ENCODE measurements around the gene TIGD3. TPM values are rescaled to one million over a fixed set of nuclear protein-coding genes. Genes with fewer than 3 reads are reported as not detected.

The TIGD3 gene
- total and polyA plus RNA-seq, 2 donors (not counting 1 experiment from before 2014, with no cell fraction given) = 0.17 TPM; not detected in 1

GRCh38 chr11:65384301-65384889 lies 29.8 kb downstream of the TIGD3 start:
- Histone ChIP-seq H3K27ac (ENCODE audit: insufficient read depth, low read length) (peak overlapping the region; percentile 48), H3K4me1 (ENCODE audit: control insufficient read depth, extremely low read depth, insufficient read depth, low read length) (peaks cover 39% of the 10 kb centered on the region), H3K4me2 (ENCODE audit: extremely low read depth, insufficient read depth, low read length) (no peak overlapping the region), H4K20me1 (ENCODE audit: control insufficient read depth, extremely low read depth, insufficient read depth, low read length) (no peaks in the 10 kb centered on the region), H3K9ac (ENCODE audit: insufficient read depth, low read length) (no peak overlapping the region), H3K27me3 (ENCODE audit: control insufficient read depth, insufficient read depth, low read length) (no peaks in the 10 kb centered on the region), H3K4me3 (replicated peaks in 1 of 4; ENCODE audit: control extremely low read depth in 1 of 4, insufficient read depth in 1 of 4, low read depth in 3 of 4, low read length in 4 of 4) (no peak overlapping the region), H3K36me3 (ENCODE audit: control insufficient read depth, insufficient read depth, low read length) (no peaks in the 10 kb centered on the region), H3K9me3 (ENCODE audit: control insufficient read depth, insufficient read depth, low read depth, low read length) (no peaks in the 10 kb centered on the region), H3K79me2 (ENCODE audit: control insufficient read depth, insufficient read depth, low read length) (peaks cover 23% of the 10 kb centered on the region), H2AFZ (ENCODE audit: low read length) (no peak overlapping the region)
- DNase-seq (ENCODE audit: low read depth in 2 of 2) = peak; percentile 30 to 73
- TF ChIP-seq, protein P1, sequence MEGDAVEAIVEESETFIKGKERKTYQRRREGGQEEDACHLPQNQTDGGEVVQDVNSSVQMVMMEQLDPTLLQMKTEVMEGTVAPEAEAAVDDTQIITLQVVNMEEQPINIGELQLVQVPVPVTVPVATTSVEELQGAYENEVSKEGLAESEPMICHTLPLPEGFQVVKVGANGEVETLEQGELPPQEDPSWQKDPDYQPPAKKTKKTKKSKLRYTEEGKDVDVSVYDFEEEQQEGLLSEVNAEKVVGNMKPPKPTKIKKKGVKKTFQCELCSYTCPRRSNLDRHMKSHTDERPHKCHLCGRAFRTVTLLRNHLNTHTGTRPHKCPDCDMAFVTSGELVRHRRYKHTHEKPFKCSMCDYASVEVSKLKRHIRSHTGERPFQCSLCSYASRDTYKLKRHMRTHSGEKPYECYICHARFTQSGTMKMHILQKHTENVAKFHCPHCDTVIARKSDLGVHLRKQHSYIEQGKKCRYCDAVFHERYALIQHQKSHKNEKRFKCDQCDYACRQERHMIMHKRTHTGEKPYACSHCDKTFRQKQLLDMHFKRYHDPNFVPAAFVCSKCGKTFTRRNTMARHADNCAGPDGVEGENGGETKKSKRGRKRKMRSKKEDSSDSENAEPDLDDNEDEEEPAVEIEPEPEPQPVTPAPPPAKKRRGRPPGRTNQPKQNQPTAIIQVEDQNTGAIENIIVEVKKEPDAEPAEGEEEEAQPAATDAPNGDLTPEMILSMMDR (conservative IDR thresholded peaks at IDR 0.05 in 1 of 2, IDR thresholded peaks at IDR 0.05 in 1 of 2; ENCODE audit: low read depth in 1 of 2, low read length in 2 of 2) = no peak
- no peak for TF ChIP-seq EZH2 (IDR thresholded peaks at IDR 0.05; ENCODE audit: low read length, missing control alignments)

GRCh38 chr11:65386307-65387140 lies 32.0 kb downstream of the TIGD3 start, which contains the start of gene FRMD8:
TSS of gene FRMD8 (plus strand) at chr11:65386637. CDS start at chr11:65387037, 400 bp downstream.
- H3K4me2 ChIP-seq (ENCODE audit: extremely low read depth, insufficient read depth, low read length) = peak within 1 kb of the TSS; percentile 84
- peaks cover 37% of the 10 kb centered on the region for H3K79me2 ChIP-seq (ENCODE audit: control insufficient read depth, insufficient read depth, low read length)
- TF ChIP-seq, protein P1 (conservative IDR thresholded peaks at IDR 0.05 in 1 of 2, IDR thresholded peaks at IDR 0.05 in 1 of 2; ENCODE audit: low read depth in 1 of 2, low read length in 2 of 2) = no peak
- TF ChIP-seq EZH2 (IDR thresholded peaks at IDR 0.05; ENCODE audit: low read length, missing control alignments) = no peak
- H3K27me3 ChIP-seq (ENCODE audit: control insufficient read depth, insufficient read depth, low read length) = no peaks in the 10 kb centered on the region
- peaks cover 7% of the 10 kb centered on the region for H3K36me3 ChIP-seq (ENCODE audit: control insufficient read depth, insufficient read depth, low read length)
- H3K4me3 ChIP-seq (replicated peaks in 1 of 4; ENCODE audit: control extremely low read depth in 1 of 4, insufficient read depth in 1 of 4, low read depth in 3 of 4, low read length in 4 of 4) = peak within 1 kb of the TSS; percentile 77 to 93 (median 83)
- H3K9me3 ChIP-seq (ENCODE audit: control insufficient read depth, insufficient read depth, low read depth, low read length) = no peaks in the 10 kb centered on the region
- peaks cover 54% of the 10 kb centered on the region for H3K4me1 ChIP-seq (ENCODE audit: control insufficient read depth, extremely low read depth, insufficient read depth, low read length)
- peak within 1 kb of the TSS; percentile 94 for H3K9ac ChIP-seq (ENCODE audit: insufficient read depth, low read length)
- H2AFZ ChIP-seq (ENCODE audit: low read length) = peak within 1 kb of the TSS; percentile 79
- DNase-seq (ENCODE audit: low read depth in 2 of 2) = peak; percentile 67 to 73
- H3K27ac ChIP-seq (ENCODE audit: insufficient read depth, low read length) = peak within 1 kb of the TSS; percentile 93
- no peaks in the 10 kb centered on the region for H4K20me1 ChIP-seq (ENCODE audit: control insufficient read depth, extremely low read depth, insufficient read depth, low read length)

DNA sequence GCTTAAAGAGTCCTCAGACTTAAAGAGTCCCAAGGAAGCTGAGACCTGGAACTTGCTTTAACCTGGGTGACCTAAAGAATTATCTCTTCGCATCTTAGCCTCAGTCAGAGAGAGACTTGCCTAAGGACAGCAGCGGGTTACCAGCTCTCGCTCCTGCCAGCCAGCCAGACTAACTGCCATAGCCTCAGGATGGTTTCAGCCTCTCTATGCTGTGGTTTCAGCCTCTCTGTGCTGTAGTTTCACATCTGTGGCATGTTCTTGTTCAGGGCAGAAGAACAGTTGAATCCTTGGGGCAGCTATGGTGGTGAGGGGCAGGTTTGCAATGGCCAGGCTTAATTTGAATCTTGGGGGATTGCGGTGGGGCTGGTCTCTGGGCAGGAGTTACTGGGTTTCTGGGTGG lies 34.2 kb downstream of the TIGD3 start:
- TF ChIP-seq, protein P1 (conservative IDR thresholded peaks at IDR 0.05 in 1 of 2, IDR thresholded peaks at IDR 0.05 in 1 of 2; ENCODE audit: low read depth in 1 of 2, low read length in 2 of 2) = no peak
- no peak for TF ChIP-seq EZH2 (IDR thresholded peaks at IDR 0.05; ENCODE audit: low read length, missing control alignments)
- Histone ChIP-seq H3K4me1 (ENCODE audit: control insufficient read depth, extremely low read depth, insufficient read depth, low read length) (peaks cover 39% of the 10 kb centered on the region), H3K4me3 (replicated peaks in 1 of 4; ENCODE audit: control extremely low read depth in 1 of 4, insufficient read depth in 1 of 4, low read depth in 3 of 4, low read length in 4 of 4) (peak overlapping the region in 1 of 4 experiments; percentile 45), H3K9ac (ENCODE audit: insufficient read depth, low read length) (no peak overlapping the region), H3K27me3 (ENCODE audit: control insufficient read depth, insufficient read depth, low read length) (no peaks in the 10 kb centered on the region), H3K79me2 (ENCODE audit: control insufficient read depth, insufficient read depth, low read length) (peaks cover 53% of the 10 kb centered on the region), H3K4me2 (ENCODE audit: extremely low read depth, insufficient read depth, low read length) (peak overlapping the region; percentile 1), H3K9me3 (ENCODE audit: control insufficient read depth, insufficient read depth, low read depth, low read length) (no peaks in the 10 kb centered on the region), H2AFZ (ENCODE audit: low read length) (no peak overlapping the region), H4K20me1 (ENCODE audit: control insufficient read depth, extremely low read depth, insufficient read depth, low read length) (no peaks in the 10 kb centered on the region), H3K27ac (ENCODE audit: insufficient read depth, low read length) (no peak overlapping the region), H3K36me3 (ENCODE audit: control insufficient read depth, insufficient read depth, low read length) (peaks cover 17% of the 10 kb centered on the region)
- no peak for DNase-seq (ENCODE audit: low read depth in 2 of 2)
